Liver (tissue), 9 donors: ENCODE measurements around the gene BEX2. TPM values are rescaled to one million over a fixed set of nuclear protein-coding genes. Genes with fewer than 3 reads are reported as not detected.

Experiments used
- DNase-seq: peaks from one replicate; pipeline ENCODE4 v3.0.0-alpha.2; 2017; ENCODE audit warnings: low spot score
- H3K27ac ChIP-seq, 2 donors: one replicate each; pipeline ENCODE4 v1.7.0; 2013; ENCODE audit warnings: inconsistent platforms in 2 of 2, low read length in 2 of 2, control low read depth in 1 of 2, low read depth in 1 of 2, mild to moderate bottlenecking in 1 of 2
- H3K27me3 ChIP-seq, 4 donors: one replicate each; pipeline versions ENCODE4 v1.6.1 to v1.7.0; 2013; ENCODE audit warnings: low read length in 3 of 4, inconsistent platforms in 1 of 4, mild to moderate bottlenecking in 1 of 4, moderate library complexity in 1 of 4; ENCODE audit not compliant: control insufficient read depth in 4 of 4, insufficient read depth in 4 of 4
- H3K36me3 ChIP-seq, 4 donors: one replicate each; pipeline versions ENCODE4 v1.6.1 to v1.7.0; 2013; ENCODE audit warnings: low read length in 3 of 4, mild to moderate bottlenecking in 3 of 4, low read depth in 1 of 4, moderate library complexity in 1 of 4; ENCODE audit not compliant: control insufficient read depth in 4 of 4, insufficient read depth in 3 of 4
- H3K4me1 ChIP-seq, 4 donors: one replicate each; pipeline versions ENCODE4 v1.6.1 to v1.7.0; 2013; ENCODE audit warnings: low read length in 3 of 4, mild to moderate bottlenecking in 3 of 4, moderate library complexity in 1 of 4; ENCODE audit not compliant: control insufficient read depth in 4 of 4, insufficient read depth in 4 of 4
- H3K4me3 ChIP-seq, 3 donors: one replicate each; pipeline versions ENCODE4 v1.6.1 to v1.7.0; 2013; ENCODE audit warnings: low read length in 3 of 3, control low read depth in 1 of 3, low read depth in 1 of 3, mild to moderate bottlenecking in 1 of 3
- H3K9ac ChIP-seq, 2 donors: one replicate each; pipeline ENCODE4 v1.7.0; 2013; ENCODE audit warnings: low read length in 2 of 2, mild to moderate bottlenecking in 2 of 2, moderate library complexity in 2 of 2, control low read depth in 1 of 2, low read depth in 1 of 2
- H3K9me3 ChIP-seq, 4 donors: one replicate each; pipeline versions ENCODE4 v1.6.1 to v1.7.0; 2013; ENCODE audit warnings: low read length in 3 of 4; ENCODE audit not compliant: control insufficient read depth in 4 of 4
- ATF3 ChIP-seq: IDR thresholded peaks from 2 replicates; pipeline ENCODE4 v1.6.1; 2016; ENCODE audit warnings: antibody characterized with exemption
- CTCF ChIP-seq: fragments of 150-350 bp; IDR thresholded peaks from 2 replicates; pipeline ENCODE4 v1.5.1; 2017; ENCODE audit warnings: improper control_type of control experiment, low read depth, low read length; ENCODE audit not compliant: missing input control
- EGR1 ChIP-seq, 2 donors: IDR thresholded peaks; 2 replicates each; pipeline ENCODE4 v1.6.1; 2016 to 2018; ENCODE audit warnings: antibody characterized with exemption in 2 of 2, low read depth in 2 of 2
- FOXA1 ChIP-seq: IDR thresholded peaks from 2 replicates; pipeline ENCODE4 v1.6.1; 2016; ENCODE audit warnings: antibody characterized with exemption
- FOXA2 ChIP-seq: IDR thresholded peaks from 2 replicates; pipeline ENCODE4 v1.6.1; 2016; ENCODE audit warnings: antibody characterized with exemption
- GABPA ChIP-seq, 2 donors: IDR thresholded peaks in 1 of 2; conservative IDR thresholded peaks in 1 of 2; 2 replicates each; pipeline ENCODE4 v1.6.1; 2016; ENCODE audit warnings: antibody characterized with exemption in 2 of 2, mild to moderate bottlenecking in 1 of 2, moderate library complexity in 1 of 2
- HNF4A ChIP-seq, 2 donors: conservative IDR thresholded peaks; 2 replicates each; pipeline ENCODE4 v1.6.1; 2016; ENCODE audit warnings: antibody characterized with exemption in 2 of 2, mild to moderate bottlenecking in 2 of 2
- HNF4G ChIP-seq: IDR thresholded peaks from 2 replicates; pipeline ENCODE4 v1.6.1; 2016; ENCODE audit warnings: antibody characterized with exemption
- JUND ChIP-seq, 2 donors: IDR thresholded peaks; 2 replicates each; pipeline ENCODE4 v1.6.1; 2016; ENCODE audit warnings: antibody characterized with exemption in 2 of 2
- MAX ChIP-seq: IDR thresholded peaks from 2 replicates; pipeline ENCODE4 v1.6.1; 2016; ENCODE audit warnings: antibody characterized with exemption
- NR2F2 ChIP-seq: IDR thresholded peaks from 2 replicates; pipeline ENCODE4 v1.6.1; 2016; ENCODE audit warnings: antibody characterized with exemption
- RAD21 ChIP-seq, 2 donors: IDR thresholded peaks; 2 replicates each; pipeline ENCODE4 v1.6.1; 2016; ENCODE audit warnings: antibody characterized with exemption in 2 of 2, mild to moderate bottlenecking in 2 of 2
- REST ChIP-seq: IDR thresholded peaks from 2 replicates; pipeline ENCODE4 v1.6.1; 2016; ENCODE audit warnings: antibody characterized with exemption, mild to moderate bottlenecking
- RXRA ChIP-seq, 2 donors: IDR thresholded peaks; 2 replicates each; pipeline ENCODE4 v1.6.1; 2017 to 2018; ENCODE audit warnings: antibody characterized with exemption in 2 of 2, mild to moderate bottlenecking in 1 of 2
- SP1 ChIP-seq: IDR thresholded peaks from 2 replicates; pipeline ENCODE4 v1.6.1; 2018; ENCODE audit warnings: antibody characterized with exemption, mild to moderate bottlenecking
- TAF1 ChIP-seq: conservative IDR thresholded peaks from 2 replicates; pipeline ENCODE4 v1.6.1; 2016; ENCODE audit warnings: antibody characterized with exemption, mild to moderate bottlenecking
- YY1 ChIP-seq: IDR thresholded peaks from 2 replicates; pipeline ENCODE4 v1.6.1; 2016; ENCODE audit warnings: antibody characterized with exemption, mild to moderate bottlenecking
- ZBTB33 ChIP-seq: IDR thresholded peaks from 2 replicates; pipeline ENCODE4 v1.6.1; 2016; ENCODE audit warnings: antibody characterized with exemption
- WGBS: extraction: QIAGEN DNeasy Blood & Tissue Kit; methylation state at CpG from one replicate; pipeline ENCODE4 v1.1.7; 2013; 5-methylcytosine and 5-hydroxymethylcytosine counted together
- polyA plus RNA-seq, 2 donors: library from polyadenylated mRNA; stranded (reverse) in 1 of 2; unstranded in 1 of 2; fragments of 200-250 nt in 1 of 2; fragments of >200 nt in 1 of 2; fragmentation: Nextera tagmentation in 1 of 2; extraction: Ambion mirVana in 1 of 2; gene quantifications; one replicate each; pipeline versions ENCODE4 v1.2.1 to v1.2.3, GENCODE V29; 2013 to 2015
- total RNA-seq, 2 donors: library from RNA; depleted of rRNA; stranded (reverse); fragments of >200 nt; gene quantifications; one replicate each; pipeline ENCODE4 v1.2.3, GENCODE V29; 2014
- donor health status: healthy.
- donor health status: healthy.
- donor health status: healthy.
- donor health status: healthy.
- donor health status: healthy.

Gene BEX2
- total RNA-seq (10 to 100 TPM in 1 of 2 donors, under 1 TPM in 1; 0.75 to 21.9 TPM), polyA plus RNA-seq (1 to 10 TPM; 1.9 to 6.1 TPM)

GRCh38 chrX:103310555-103311398 is at the start of gene BEX2:
Gene BEX2, minus strand, starts transcription at chrX:103310990. Its CDS starts 1,014 bp downstream, at chrX:103309976.
- Histone ChIP-seq H3K4me1 (peaks cover 0 to 4% (median 0%) of the 10 kb centered on the region in 4 donors), H3K36me3 (no peaks in the 10 kb centered on the region), H3K9ac (no peak within 1 kb of the TSS), H3K27me3 (no peaks in the 10 kb centered on the region), H3K9me3 (no peaks in the 10 kb centered on the region), H3K27ac (no peak within 1 kb of the TSS), H3K4me3 (peak within 1 kb of the TSS in 2 of 3 donors; percentile 9 to 51)
- WGBS: 4% methylated on average over 52 of the region's 52 CpGs
- TF ChIP-seq HNF4G (no peak), TAF1 (no peak), ATF3 (no peak), FOXA1 (no peak), YY1 (no peak), JUND (IDR thresholded peaks at IDR 0.05) (no peak), RXRA (IDR thresholded peaks at IDR 0.05) (no peak), ZBTB33 (no peak), SP1 (no peak), MAX (no peak), NR2F2 (no peak), CTCF (no peak), GABPA (IDR thresholded peaks at IDR 0.05 in 1 of 2, conservative IDR thresholded peaks at IDR 0.05 in 1 of 2) (no peak), EGR1 (IDR thresholded peaks at IDR 0.05; ENCODE audit: low read depth in 2 of 2) (no peak), REST (no peak), RAD21 (IDR thresholded peaks at IDR 0.05) (no peak), HNF4A (conservative IDR thresholded peaks at IDR 0.05) (no peak), FOXA2 (no peak)
- peak; percentile 66 for DNase-seq
